Loucy (cell line): ENCODE measurements around the gene NUP188.

Experiments used
- H2AFZ ChIP-seq: fragments of 200-600 bp; sonication (generic); 2 replicates; pipeline ENCODE4 v1.6.0; 2016; ENCODE audit warnings: antibody characterized with exemption, mild to moderate bottlenecking, low read length, moderate library complexity
- H3F3A ChIP-seq: fragments of 200-600 bp; 2 replicates; pipeline ENCODE4 v1.6.0; 2016; ENCODE audit warnings: antibody characterized with exemption, low read depth, mild to moderate bottlenecking
- H3K27me3 ChIP-seq: fragments of 200-600 bp; sonication (generic); 2 replicates; pipeline ENCODE4 v1.6.1; 2014; ENCODE audit warnings: low read length, mild to moderate bottlenecking; ENCODE audit not compliant: insufficient read depth, poor library complexity, severe bottlenecking
- H3K36me3 ChIP-seq: fragments of 200-600 bp; sonication (generic); 2 replicates; pipeline ENCODE4 v1.6.1; 2016; ENCODE audit warnings: low read length; ENCODE audit not compliant: insufficient read depth
- H3K4me1 ChIP-seq: fragments of 200-600 bp; sonication (generic); 2 replicates; pipeline ENCODE4 v1.5.1; 2014; ENCODE audit warnings: low read length, mild to moderate bottlenecking; ENCODE audit not compliant: insufficient read depth, poor library complexity, severe bottlenecking
- H3K4me2 ChIP-seq: fragments of 200-600 bp; sonication (generic); 2 replicates; pipeline ENCODE4 v1.6.0; 2014; ENCODE audit warnings: antibody characterized with exemption, low read length, low read depth, mild to moderate bottlenecking; ENCODE audit not compliant: poor library complexity, severe bottlenecking
- H3K4me3 ChIP-seq: fragments of 200-600 bp; sonication (generic); 2 replicates; pipeline ENCODE4 v1.5.1; 2014; ENCODE audit warnings: low read length, mild to moderate bottlenecking, mixed read lengths; ENCODE audit not compliant: poor library complexity, severe bottlenecking
- H3K79me2 ChIP-seq: fragments of 200-600 bp; sonication (generic); 2 replicates; pipeline ENCODE4 v1.6.1; 2014; ENCODE audit warnings: low read length; ENCODE audit not compliant: insufficient read depth
- H3K9ac ChIP-seq: fragments of 200-600 bp; sonication (generic); 2 replicates; pipeline ENCODE4 v1.6.0; 2014; ENCODE audit warnings: mild to moderate bottlenecking, low read depth, low read length, moderate library complexity; ENCODE audit not compliant: poor library complexity, severe bottlenecking
- H3K9me2 ChIP-seq: fragments of 200-600 bp; sonication (generic); replicated peaks from 2 replicates; pipeline ENCODE4 v1.6.1; 2016; ENCODE audit warnings: low read depth, low read length, mixed read lengths
- H3K9me3 ChIP-seq: fragments of 200-600 bp; sonication (generic); 2 replicates; pipeline ENCODE4 v1.6.1; 2014; ENCODE audit warnings: mild to moderate bottlenecking, antibody characterized with exemption, low read length, low read depth; ENCODE audit not compliant: insufficient read depth
- H4K20me1 ChIP-seq: fragments of 200-600 bp; sonication (generic); 2 replicates; pipeline ENCODE4 v1.6.0; 2014; ENCODE audit warnings: antibody characterized with exemption, low read length, mild to moderate bottlenecking; ENCODE audit not compliant: insufficient read depth, poor library complexity, severe bottlenecking
- CTCF ChIP-seq: fragments of 200-600 bp; sonication (generic); conservative IDR thresholded peaks from 2 replicates; pipeline ENCODE4 v1.5.1; 2014; ENCODE audit warnings: mild to moderate bottlenecking, antibody characterized with exemption, low read length
- EZH2phosphoT487 ChIP-seq: fragments of 200-600 bp; IDR thresholded peaks from 2 replicates; pipeline ENCODE4 v1.6.1; 2018; ENCODE audit warnings: antibody characterized with exemption, mild to moderate bottlenecking, moderate library complexity, borderline replicate concordance

The NUP188 gene

GRCh38 chr9:128921881-128922763 is 25.4 kb upstream of the NUP188 start:
- H2AFZ ChIP-seq = no peak overlapping the region
- no peak overlapping the region for H3K9ac ChIP-seq
- no peaks in the 10 kb centered on the region for H3K9me3 ChIP-seq
- no peaks in the 10 kb centered on the region for H3K79me2 ChIP-seq
- H3K9me2 ChIP-seq = no peaks in the 10 kb centered on the region
- no peak overlapping the region for H3K4me3 ChIP-seq
- H3F3A ChIP-seq = no peaks in the 10 kb centered on the region
- no peaks in the 10 kb centered on the region for H4K20me1 ChIP-seq
- peaks cover 11% of the 10 kb centered on the region; the same call in 1 of the 2 replicates for H3K36me3 ChIP-seq
- no peaks in the 10 kb centered on the region for H3K27me3 ChIP-seq
- H3K4me2 ChIP-seq = no peak overlapping the region
- no peaks in the 10 kb centered on the region for H3K4me1 ChIP-seq
- TF ChIP-seq CTCF (no peak), EZH2phosphoT487 (no peak)

DNA sequence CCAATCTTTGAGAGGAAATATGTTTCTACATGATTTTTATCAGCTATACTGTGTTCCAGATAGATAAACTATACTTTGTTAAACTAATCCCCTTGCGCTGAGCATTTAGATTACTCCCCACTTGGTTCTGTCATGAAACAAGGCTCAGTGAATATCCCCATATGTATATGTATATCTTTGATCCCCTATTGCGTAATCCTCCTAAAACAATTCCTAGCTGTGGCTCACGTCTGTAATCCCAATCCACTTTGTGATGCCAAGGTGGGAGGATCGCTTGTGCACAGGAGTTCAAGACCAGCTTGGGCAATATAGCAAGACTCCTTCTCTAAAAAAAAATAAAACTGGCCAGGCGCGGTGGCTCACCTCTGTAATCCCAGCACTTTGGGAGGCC is 24.0 kb upstream of the NUP188 start:
- Histone ChIP-seq H3K36me3 (no peaks in the 10 kb centered on the region), H3F3A (no peaks in the 10 kb centered on the region), H3K9me2 (no peaks in the 10 kb centered on the region), H3K79me2 (no peaks in the 10 kb centered on the region), H3K27me3 (no peaks in the 10 kb centered on the region), H2AFZ (no peak overlapping the region), H4K20me1 (no peaks in the 10 kb centered on the region), H3K4me1 (no peaks in the 10 kb centered on the region), H3K4me3 (no peak overlapping the region), H3K9me3 (no peaks in the 10 kb centered on the region), H3K9ac (no peak overlapping the region), H3K4me2 (no peak overlapping the region)
- TF ChIP-seq EZH2phosphoT487 = no peak
- no peak for TF ChIP-seq CTCF

DNA sequence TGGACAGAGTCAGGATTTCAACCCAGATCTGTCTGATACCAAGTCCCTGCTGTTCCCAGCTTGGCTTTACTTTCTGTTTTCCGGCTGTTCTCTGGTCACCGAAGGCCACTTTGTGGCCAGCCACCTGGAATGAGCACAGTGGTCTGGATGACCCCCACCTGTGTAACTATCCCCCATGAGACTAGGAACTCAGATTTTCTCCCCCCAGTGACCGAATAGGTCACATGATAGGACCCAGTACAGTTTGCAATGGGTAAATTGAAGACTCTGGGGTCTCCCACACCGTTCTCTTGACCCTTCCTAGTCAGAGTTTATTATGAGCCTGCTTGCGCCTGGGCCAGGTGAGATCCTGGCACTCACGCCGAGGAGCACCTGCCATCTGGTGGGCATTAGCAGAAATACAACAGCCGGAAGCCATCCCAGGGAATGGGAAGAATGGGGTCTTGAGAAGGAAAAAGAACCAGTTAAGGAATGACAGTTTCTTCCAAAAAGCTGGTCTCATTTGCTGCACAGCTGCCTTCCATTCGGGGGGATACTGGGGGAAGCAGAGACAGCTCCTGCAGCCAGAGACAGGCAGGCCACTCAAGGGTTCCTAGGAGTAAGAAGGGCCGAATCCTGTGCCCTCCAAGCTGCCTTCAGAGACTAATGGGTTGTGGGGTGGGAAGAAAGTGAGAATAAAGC is 19.6 kb upstream of the NUP188 start:
- no peaks in the 10 kb centered on the region for H3K9me3 ChIP-seq
- no peak overlapping the region for H2AFZ ChIP-seq
- TF ChIP-seq EZH2phosphoT487 = no peak
- peak; percentile 68 for TF ChIP-seq CTCF
- no peaks in the 10 kb centered on the region for H3K4me1 ChIP-seq
- H3K36me3 ChIP-seq = no peaks in the 10 kb centered on the region
- H3K9me2 ChIP-seq = no peaks in the 10 kb centered on the region
- H3K79me2 ChIP-seq = no peaks in the 10 kb centered on the region
- no peak overlapping the region for H3K9ac ChIP-seq
- no peaks in the 10 kb centered on the region for H3K27me3 ChIP-seq
- H3K4me3 ChIP-seq = no peak overlapping the region
- H3K4me2 ChIP-seq = no peak overlapping the region
- no peaks in the 10 kb centered on the region for H3F3A ChIP-seq
- H4K20me1 ChIP-seq = no peaks in the 10 kb centered on the region
